HG03066 (cell line): ENCODE measurements around the gene MPZL2.

Experiments
- ATAC-seq: cut with Tn5 transposase; IDR thresholded peaks from one replicate; pipeline ENCODE4 v1.9.1; 2021; ENCODE audit warnings: low read depth; ENCODE audit not compliant: unreplicated experiment

Gene MPZL2

GRCh38 chr11:118243993-118244762 is 19.9 kb downstream of the MPZL2 start:
- no peak for ATAC-seq

DNA sequence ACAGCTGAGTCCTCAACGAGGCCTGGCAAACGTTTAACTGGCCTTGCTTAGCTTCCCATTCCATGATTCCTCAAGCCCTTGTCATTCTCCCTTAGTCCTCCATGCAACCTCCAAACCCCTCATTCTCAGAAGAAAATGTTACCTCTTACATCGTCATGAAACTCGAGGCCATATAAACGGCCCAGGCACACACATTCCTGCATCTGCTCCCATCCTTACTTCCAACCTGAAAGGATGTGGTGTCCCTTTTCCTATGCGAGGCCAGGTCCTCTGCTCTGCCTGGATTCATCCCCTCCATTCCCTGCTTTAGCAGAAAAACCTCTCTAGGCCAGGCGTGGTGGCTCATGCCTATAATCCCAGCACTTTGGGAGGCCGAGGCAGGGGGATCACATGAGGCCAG is 20.9 kb downstream of the MPZL2 start:
- no peak for ATAC-seq

DNA sequence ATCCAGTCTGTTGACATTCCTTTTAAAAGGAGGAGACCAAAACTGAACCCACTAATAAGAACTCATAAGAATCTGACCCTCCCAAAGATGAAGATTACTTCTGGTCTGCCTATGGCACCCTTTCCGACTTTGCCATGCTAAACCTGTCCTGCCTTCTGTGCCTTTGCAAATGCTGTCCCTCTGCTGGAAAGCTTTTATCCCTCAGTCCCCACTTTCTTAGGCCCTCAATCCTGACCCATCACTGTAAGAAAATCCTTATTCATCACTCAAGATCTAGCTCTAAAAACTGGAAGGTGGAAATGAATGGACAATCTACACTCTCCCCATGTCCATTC is 22.4 kb downstream of the MPZL2 start:
- peak; percentile 9 for ATAC-seq

GRCh38 chr11:118240999-118241763 is 22.9 kb downstream of the MPZL2 start:
- peak; percentile 76 for ATAC-seq

GRCh38 chr11:118239509-118240205 is 24.4 kb downstream of the MPZL2 start:
- ATAC-seq, result no peak

DNA sequence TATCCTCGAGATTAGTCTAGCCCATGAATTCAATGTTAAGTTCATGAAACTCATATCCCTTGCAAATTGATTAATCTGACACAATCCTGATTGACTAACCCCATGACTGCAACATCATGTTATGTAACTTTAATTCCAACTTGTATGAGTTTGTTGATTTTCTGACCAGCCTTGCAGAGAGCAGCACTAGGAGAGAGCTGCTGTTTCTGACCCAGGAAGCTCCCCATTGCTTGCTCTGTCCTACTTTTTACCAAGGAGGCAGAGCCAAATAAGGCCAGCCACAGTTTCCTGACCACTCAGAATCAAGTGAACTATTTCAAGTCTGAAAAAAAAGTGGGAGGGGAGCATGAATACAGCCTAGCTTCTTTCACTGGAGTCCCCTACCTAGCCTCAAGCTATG is 25.2 kb downstream of the MPZL2 start:
- no peak for ATAC-seq

DNA sequence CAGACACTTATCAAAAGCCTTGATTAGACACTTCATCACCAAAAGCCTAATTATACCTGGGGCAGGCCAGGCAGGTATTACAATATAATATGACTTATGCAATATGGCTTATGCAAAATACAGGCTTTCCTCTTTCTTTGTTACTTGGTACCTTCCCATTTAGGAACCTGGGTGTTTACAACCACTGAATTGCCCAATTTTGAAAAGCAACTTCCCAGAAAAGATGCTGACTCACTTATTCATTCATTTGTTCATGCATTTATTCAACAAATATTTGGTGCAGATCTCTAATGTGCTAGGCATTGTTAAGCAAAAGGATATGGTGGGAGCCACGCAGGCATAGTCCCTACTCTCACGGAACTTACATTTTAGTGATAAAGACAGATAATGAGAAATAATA is 25.7 kb downstream of the MPZL2 start:
- ATAC-seq, result no peak

DNA sequence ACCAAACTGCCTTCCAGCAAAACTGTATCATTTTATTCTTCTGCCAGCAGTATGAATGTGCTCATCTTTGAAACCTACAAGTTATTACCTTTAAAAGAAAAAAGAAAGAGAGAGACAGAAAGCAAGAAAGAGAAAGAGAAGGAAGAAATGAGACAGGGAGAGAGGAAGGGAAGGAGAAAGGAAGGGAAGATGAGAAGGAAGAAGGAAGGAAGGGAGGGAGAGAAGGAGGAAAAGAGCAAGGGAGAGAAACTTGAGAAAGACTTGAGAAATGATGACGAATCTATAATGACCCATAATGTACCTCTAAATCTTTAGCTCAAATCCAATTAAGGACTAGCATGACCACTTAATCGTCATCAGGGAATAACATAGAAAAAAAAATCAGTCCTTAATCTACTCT is 27.9 kb downstream of the MPZL2 start:
- ATAC-seq, result no peak

GRCh38 chr11:118234833-118235232 is 29.3 kb downstream of the MPZL2 start:
- no peak for ATAC-seq

DNA sequence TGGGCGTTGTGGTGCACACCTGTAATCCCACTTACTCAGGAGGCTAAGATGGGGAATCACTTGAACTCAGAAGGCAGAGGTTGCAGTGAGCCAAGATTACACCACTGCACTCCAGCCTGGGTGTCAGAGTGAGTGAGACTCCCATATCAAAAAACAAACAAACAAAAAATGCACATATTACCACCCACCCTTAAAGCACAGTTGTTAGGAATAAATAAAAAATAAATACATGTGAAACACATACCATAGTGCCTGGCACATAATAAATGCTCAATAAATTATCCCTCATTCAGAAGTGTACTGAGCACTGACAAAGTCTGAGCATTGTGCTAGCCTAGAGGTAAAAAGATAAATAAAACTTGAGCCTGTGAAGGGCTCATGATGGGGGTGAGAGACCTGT is 30.2 kb downstream of the MPZL2 start:
- no peak for ATAC-seq

- no peak for ATAC-seq
Measured at GRCh38 chr11:118233377-118233776, 30.7 kb downstream of the MPZL2 start.

- ATAC-seq, result no peak
Measured at GRCh38 chr11:118232659-118233058, 31.4 kb downstream of the MPZL2 start.

- ATAC-seq, result no peak
Measured at GRCh38 chr11:118231461-118231860, 32.6 kb downstream of the MPZL2 start.

- no peak for ATAC-seq
Measured at GRCh38 chr11:118230088-118230487, 34.0 kb downstream of the MPZL2 start.

DNA sequence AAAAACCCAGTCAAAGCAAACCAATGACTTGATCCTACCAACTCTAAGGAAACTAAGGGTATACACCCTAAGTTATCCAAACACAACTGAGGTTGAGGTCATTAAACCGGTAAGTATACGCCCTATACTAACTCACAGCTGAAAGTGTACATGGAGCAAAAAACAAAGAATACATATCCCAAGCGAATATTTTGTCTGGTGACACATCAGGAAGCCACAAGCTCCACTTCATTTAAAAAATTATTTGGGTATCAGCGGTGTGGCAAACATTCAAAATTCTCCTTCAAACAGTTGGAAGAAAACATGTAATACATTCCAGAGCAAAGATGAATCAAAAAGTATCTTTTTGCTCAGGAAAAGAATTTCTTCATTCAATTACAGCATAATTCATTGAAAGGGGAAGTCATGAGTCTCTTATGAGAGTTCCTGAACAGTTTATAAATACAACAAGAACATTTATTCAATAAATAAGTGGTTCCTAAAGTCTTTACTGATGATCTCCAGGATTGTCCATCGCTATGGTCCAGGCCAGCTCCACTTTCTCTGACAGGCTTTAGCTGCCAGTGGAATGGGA is 34.7 kb downstream of the MPZL2 start:
- no peak for ATAC-seq

GRCh38 chr11:118227865-118228785 is 36.0 kb downstream of the MPZL2 start:
- ATAC-seq, result peak; percentile 64

GRCh38 chr11:118226781-118227180 is 37.3 kb downstream of the MPZL2 start:
- no peak for ATAC-seq

GRCh38 chr11:118226296-118226695 is 37.8 kb downstream of the MPZL2 start:
- no peak for ATAC-seq

DNA sequence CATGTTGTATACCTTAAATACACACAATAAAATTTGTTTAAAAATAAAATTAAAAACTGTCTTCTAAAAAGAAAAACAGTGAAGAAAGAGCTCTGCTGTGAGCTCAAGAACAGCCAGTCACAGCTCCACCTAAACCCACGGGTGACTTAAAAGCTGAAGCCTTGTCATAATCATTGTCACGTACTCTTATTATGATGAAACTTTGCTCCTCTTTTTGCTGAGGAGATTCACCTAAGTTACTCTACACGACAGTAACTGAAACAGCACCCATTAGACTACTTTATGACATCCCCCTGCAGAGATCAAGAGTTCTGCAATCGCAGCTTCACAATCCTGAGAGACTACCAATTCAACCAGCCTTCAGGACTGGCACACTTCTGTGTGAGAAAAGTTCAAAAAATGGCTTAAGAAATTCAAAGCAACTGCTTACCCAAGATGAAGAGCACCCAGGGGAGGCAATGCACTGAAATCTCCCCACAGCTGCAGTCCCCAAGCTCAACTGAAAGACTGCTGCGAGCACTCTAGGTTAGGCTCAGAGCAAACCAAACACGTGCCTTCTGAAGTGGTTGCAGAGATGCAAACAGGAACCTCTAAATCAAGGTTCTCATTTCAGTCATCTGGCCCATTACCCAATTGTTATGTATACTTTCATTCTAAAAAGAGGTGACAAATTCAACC is 39.4 kb downstream of the MPZL2 start, which contains the start of gene JAML:
JAML (minus strand) TSS at position 501 of the 678 bp plus-strand sequence. CDS start 10,145 bp downstream, outside the sequence.
- peak; percentile 47 for ATAC-seq
